ENCODE results near the gene KBTBD2.
A peak's percentile ranks its signal among the peaks of the same experiment; 100 is the strongest.
"Not testable (repeated sequence)": the region's sequence is repeated elsewhere in the genome, so short reads cannot be mapped to it uniquely, and the experiment has no call there.

The KBTBD2 gene

DNA sequence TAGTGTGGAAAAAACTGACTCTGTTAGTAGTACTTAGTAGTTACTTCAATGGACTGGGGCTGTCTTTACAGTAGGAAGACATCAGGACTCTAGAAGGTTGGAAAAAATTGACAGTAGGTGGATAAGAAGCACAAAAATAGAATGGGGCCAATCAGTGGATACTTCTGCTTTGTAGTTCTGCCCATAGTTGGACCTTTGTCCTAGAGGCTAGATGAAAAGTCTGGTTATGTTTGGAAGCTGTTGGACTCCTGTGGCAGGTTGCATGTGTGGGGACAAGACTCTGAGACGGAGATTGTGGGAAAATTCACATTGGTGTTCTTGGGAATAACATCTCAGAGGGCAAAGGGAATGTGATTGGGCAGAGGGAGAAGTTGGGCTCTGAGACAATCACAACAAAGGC, 18.6 kb upstream of the KBTBD2 start:
- no peak for DNase-seq (ENCODE audit: low read depth)
- TF ChIP-seq, protein P1, sequence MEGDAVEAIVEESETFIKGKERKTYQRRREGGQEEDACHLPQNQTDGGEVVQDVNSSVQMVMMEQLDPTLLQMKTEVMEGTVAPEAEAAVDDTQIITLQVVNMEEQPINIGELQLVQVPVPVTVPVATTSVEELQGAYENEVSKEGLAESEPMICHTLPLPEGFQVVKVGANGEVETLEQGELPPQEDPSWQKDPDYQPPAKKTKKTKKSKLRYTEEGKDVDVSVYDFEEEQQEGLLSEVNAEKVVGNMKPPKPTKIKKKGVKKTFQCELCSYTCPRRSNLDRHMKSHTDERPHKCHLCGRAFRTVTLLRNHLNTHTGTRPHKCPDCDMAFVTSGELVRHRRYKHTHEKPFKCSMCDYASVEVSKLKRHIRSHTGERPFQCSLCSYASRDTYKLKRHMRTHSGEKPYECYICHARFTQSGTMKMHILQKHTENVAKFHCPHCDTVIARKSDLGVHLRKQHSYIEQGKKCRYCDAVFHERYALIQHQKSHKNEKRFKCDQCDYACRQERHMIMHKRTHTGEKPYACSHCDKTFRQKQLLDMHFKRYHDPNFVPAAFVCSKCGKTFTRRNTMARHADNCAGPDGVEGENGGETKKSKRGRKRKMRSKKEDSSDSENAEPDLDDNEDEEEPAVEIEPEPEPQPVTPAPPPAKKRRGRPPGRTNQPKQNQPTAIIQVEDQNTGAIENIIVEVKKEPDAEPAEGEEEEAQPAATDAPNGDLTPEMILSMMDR (conservative IDR thresholded peaks at IDR 0.05; ENCODE audit: low read length) = no peak
- no peak overlapping the region for H3K4me3 ChIP-seq (ENCODE audit: low read length)

DNA sequence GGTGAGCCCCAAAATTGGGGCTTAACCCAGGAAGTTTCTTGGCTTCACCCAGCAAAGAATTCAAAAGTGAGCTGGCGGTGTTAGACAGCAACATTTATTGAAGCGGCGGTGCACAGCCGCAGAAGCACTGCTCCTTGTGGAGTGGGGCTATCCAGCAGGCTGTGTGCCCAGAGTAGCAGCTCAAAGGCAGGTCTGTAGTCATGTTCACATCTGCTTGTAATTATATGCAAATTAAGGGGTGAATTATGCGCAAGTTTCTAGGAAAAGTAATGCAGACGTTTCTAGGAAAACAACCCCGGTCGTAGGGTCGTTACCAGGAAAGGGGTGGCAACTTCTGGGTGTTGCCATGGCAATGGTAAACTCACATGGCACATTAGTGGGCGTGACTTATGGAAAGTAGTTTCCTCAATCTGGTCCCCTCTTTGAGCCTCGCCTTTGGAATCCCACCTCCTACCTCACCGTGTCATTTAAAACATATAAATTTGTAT, 13.7 kb upstream of the KBTBD2 start:
- peak; percentile 92 for DNase-seq (ENCODE audit: low read depth)
- peak overlapping the region; percentile 38 for H3K4me3 ChIP-seq (ENCODE audit: low read length)
- TF ChIP-seq, protein P1 (conservative IDR thresholded peaks at IDR 0.05; ENCODE audit: low read length) = peak; percentile 11; the same call in 1 of the 2 replicates

DNA sequence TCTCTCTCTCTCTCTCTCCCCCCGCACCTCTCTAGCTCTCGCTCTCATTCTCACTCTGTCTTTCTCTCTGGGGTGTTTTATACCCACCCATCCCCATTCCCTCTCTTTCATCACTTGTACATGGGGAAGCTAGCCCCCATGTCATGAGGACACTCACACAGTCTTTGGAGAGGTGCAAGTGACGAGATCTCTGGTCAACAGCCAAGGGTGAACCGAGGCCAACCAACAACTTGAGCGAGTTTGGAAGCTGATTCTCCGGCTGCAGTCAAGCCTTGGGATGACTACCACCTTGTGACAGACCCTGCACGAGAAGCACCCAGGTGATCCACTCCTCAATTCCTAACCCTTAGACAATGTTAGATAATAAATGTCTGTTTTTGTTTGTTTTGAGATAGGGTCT, 10.1 kb upstream of the KBTBD2 start:
- TF ChIP-seq, protein P1 (conservative IDR thresholded peaks at IDR 0.05; ENCODE audit: low read length) = no peak

DNA sequence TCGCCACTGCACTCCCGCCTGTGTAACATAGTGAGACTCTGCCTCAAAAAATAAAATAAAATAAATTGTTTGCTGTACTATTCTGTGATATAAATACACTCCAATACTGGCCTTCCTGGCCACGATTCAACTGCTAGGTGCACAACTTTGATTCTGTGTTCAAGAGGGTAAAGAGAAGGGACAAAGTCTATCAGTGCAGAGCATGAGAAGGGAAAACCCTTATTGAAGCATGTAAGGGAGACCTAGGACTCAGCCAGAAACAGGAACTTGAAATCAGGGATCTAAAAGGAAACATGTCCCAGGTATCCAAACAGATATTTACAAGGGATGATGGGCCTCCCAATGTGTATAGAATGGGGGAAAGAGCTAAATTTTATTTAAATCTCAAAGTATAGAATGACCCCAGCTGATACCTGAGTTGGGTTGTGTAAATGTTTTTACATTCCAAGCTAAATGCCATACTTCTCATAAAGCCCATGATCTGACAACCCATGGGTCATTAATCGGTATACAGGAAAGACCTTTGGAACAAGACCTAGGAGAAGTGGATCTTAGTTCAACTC, 9.0 kb upstream of the KBTBD2 start:
- TF ChIP-seq, protein P1 (conservative IDR thresholded peaks at IDR 0.05; ENCODE audit: low read length) = no peak
- no peak for DNase-seq (ENCODE audit: low read depth)
- H3K4me3 ChIP-seq (ENCODE audit: low read length) = no peak overlapping the region

More for the DNA sequence above, 10.1 kb upstream of the KBTBD2 start:
- DNase-seq (ENCODE audit: low read depth) = no peak
- H3K4me3 ChIP-seq (ENCODE audit: low read length) = no peak overlapping the region

DNA sequence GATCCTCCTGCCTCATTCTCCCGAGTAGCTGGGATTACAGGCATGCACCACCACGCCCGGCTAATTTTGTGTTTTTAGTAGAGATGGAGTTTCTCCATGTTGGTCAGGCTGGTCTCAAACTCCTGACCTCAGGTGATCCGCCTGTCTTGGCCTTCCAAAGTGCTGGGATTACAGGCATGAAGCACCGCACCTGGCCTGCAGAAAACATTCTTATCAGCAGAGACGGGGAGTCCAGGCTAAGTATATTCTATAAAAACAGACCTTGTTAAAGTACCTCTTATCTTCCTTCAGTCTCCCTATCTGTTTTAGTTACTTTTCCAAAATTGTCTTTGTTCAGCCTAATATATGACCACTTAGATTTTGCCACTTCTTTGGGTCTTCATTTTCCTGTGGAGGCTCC, 5.8 kb upstream of the KBTBD2 start:
- not testable (repeated sequence) for DNase-seq (ENCODE audit: low read depth); H3K4me3 ChIP-seq (ENCODE audit: low read length)

DNA sequence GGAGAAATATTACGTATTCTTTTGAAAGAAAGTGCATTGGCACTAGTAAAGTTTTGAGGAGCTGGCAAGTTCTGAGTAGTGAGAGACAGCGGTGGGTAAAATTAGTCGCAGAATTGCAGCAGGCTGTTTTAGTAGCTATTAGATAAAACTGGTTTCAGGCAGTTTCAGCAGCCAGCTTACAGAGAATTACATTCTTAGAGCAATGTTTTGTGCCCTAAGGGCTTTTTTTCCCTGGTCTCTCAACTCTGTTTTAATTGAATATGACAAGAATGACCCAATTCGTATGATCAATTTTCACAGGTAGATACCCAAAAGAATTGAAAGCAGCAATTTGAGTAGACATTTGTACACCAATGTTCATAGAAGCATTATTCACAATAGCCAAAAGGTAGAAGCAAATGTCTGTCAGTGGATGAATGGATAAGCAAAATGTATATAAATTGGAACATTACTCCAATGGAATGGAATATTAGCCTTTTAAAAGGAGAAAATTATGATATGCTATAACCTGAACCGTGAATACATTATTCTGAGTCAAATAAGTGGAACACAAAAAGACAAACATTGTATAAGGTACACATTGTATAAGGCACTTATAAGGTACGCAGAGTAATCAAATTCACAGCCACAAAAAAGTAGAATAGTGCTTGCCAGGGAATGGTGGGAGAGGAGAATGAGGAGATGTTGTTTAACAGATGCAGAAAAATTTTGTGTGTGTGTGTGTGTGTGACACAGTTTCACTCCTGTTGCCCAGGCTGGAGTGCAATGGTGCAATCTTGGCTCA, 5.2 kb upstream of the KBTBD2 start:
- TF ChIP-seq, protein P1 (conservative IDR thresholded peaks at IDR 0.05; ENCODE audit: low read length) = no peak
- H3K4me3 ChIP-seq (ENCODE audit: low read length) = no peak overlapping the region
- DNase-seq (ENCODE audit: low read depth) = no peak

DNA sequence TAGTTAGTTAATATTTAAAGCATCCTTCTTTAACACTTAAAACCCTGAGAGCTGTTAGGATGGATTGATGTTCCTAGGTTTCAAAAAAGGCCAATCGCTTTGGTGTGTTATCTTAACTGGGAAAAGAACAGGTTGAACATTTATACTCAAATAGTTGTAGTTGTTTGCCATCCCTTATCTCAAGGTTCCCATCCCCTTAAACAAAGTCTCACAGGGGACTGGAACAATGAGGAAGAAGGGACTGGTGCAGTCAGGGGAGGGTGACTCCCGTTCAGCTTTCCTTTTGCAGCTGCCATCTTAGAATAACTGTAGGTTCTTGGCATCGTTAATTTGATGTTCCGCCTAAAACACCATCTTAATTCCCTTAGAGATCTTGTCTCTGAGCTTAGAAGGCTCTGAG, 2.6 kb upstream of the KBTBD2 start:
- TF ChIP-seq, protein P1 (conservative IDR thresholded peaks at IDR 0.05; ENCODE audit: low read length) = no peak
- no peak overlapping the region for H3K4me3 ChIP-seq (ENCODE audit: low read length)
- no peak for DNase-seq (ENCODE audit: low read depth)
